GM18907 (cell line): Measurements from ENCODE around the gene MRPL45.
"Not testable (repeated sequence)": the region's sequence is repeated elsewhere in the genome, so short reads cannot be mapped to it uniquely, and the experiment has no call there.

Source experiments
- ATAC-seq: cut with Tn5 transposase; IDR thresholded peaks from one replicate; pipeline ENCODE4 v1.9.1; 2021; ENCODE audit warnings: mild to moderate bottlenecking, moderate library complexity; ENCODE audit not compliant: unreplicated experiment

The MRPL45 gene

GRCh38 chr17:38296834-38297517, at the start of gene MRPL45:
MRPL45 (plus strand) TSS chr17:38297168; CDS start chr17:38297184, 16 bp downstream.
- peak; percentile 91 for ATAC-seq

- ATAC-seq: not testable (repeated sequence)
Observed at GRCh38 chr17:38253191-38253590, 43.8 kb upstream of the MRPL45 start.

DNA sequence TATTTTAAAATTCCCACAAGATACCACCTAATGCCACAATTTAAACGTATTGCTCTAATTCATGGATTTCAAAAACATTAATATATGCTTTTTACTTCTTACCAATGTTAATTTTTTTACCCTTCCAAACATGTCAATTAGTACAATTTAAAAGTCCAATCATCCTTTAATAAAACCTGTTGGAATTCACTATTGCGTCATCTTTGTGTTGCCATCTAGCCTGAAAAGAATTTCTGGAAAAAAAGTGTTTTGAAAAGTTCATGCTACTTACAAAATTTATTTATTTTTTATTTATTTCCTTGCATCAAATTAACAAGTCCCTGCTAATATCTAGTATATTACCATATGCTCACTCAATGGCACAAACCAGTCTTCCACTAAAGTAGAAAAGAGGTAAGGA, 42.6 kb upstream of the MRPL45 start:
- ATAC-seq: not testable (repeated sequence)

GRCh38 chr17:38257013-38257621, 39.9 kb upstream of the MRPL45 start:
- ATAC-seq: peak; percentile 75

DNA sequence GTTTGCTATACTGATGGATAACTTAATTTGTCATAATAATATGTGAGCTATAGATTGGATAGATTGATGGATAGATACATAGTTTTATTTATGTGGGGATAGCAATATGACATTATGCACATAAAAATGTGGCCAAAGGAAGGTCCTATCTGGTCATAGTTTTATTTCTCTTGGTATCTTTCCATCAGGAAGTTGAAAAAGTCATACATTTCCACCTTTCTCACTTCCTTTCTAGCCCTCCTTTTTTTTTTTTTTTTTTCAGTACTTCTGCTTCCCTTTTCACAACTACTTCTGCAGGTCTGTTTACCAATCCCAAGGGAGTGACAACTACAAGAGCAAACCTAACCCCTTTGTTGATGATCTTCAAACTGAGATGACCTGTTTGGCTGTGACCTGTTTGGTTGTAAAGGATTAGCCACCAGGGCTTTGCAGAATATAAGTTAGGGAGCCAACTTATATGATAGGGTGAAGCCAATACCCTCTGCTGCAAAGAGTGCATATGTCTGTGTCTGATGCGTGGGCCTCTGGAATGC, 30.9 kb upstream of the MRPL45 start:
- not testable (repeated sequence) for ATAC-seq

DNA sequence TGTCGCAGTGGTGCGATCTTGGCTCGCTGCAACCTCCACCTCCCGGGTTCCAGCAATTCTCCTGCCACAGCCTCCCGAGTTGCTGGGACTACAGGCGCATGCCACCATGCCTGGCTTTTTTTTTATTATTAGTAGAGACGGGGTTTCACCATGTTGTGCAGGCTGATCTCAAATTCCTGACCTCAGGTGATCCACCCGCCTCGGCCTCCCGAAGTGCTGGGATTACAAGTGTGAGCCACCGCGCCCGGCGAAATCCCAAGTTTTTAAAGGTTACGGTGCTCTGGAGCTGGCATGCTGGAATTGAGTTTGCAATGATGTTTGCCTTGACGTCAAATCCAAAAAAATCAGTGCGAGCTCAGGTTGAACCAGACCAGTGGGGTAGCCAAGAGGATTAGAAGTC, 30.4 kb upstream of the MRPL45 start:
- ATAC-seq: not testable (repeated sequence)

DNA sequence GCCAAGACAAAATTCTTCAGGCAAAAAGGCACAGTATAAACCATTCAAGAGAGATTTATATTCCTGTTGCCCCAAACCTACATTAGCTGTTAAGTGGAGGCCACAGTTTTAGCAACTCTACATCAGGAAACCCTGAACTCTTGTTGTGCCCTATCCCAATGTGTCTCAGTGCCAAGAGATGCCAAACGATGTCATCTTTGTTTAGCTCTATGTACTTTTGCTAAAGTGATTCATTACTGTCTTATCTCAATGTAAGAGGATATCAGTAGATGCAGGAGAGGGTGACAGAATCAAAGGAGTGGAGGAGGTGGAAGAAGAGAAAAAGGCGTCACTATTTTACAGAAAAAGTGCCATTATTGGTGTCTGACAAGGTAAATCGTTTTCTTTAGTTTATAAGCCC, 28.8 kb upstream of the MRPL45 start:
- not testable (repeated sequence) for ATAC-seq

DNA sequence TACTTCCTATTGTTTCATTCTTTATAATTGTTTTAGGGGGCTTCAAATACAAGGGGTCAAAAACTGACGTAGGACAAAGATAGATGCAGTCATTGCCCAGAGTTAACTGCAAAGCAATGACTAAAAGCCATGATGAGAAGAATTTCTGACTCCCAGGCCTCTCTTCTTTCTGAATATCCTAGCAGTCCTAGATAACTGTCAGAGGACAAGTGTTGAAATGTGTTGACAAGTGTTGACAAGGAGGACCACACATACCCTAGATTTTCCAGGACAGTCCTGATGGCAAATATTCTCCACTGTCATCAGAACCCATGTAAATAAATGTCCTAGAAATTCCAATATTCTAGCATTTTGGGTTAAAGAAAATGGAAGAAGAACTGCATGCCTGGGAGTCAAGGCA, 27.9 kb upstream of the MRPL45 start:
- not testable (repeated sequence) for ATAC-seq

DNA sequence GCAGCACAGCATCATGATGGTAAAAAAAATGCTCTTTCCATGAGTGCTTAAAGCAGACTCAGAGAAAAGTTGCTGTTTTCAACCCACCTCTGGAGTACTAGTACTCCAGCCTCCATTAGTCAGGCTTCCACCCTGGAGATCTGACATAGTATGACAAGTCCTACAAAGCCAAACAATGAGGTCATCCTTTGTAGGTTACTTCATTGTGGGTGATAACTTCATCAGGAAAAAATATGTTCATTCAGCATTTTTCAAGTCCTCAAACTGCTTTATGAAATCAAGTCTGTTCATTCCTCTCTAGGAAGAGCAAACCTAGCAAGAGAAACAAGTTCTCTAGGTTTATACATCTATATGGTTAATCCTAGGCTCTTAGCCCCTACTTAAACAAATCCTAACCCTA, 27.4 kb upstream of the MRPL45 start:
- ATAC-seq: not testable (repeated sequence)

DNA sequence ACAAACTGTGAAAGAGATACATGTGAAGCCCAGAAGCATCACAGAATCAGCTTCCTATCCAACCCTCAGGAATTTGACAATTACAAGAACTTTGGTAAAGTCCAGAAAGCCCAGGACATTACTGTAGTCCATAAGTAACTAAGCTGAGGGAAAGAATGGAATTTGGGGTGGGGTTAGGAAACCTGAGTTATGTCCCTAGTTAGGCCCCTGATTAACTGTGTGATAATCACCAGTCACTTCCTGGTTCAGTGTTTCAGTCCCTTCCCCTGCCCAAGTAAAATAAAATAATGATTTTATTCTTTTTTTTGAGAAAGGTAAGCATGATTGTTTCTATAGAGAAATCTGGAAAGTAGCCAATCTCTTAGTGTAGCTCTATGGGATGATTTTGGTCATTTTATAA, 11.0 kb upstream of the MRPL45 start:
- ATAC-seq: not testable (repeated sequence)

DNA sequence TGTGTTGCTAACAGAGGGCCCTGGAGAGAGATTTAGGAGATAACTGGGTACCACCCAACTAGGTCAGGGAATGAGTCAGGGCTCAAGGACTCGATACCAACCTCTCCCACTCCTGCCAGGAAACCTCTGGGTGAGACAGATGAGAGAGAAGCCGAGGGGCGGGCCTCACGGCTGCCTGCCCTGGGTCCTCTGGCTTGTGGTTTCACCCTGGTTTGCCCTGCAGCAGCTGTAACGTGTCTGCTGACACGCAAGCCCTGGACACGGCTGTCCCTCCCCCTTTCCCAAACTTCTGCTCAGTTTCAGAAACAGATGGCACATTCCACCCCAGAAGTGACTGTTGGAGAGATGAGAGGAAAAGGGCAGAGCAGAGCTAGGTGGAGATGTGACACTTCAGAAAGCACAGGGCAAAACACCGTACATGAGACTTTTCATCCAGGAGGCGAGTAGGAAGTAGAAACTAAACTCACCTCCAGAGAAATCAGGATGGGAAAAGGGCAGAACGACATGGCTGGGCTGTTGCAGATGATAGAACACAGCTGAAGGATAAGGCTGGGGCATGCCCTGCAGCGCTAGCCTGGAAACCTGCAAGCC, 10.4 kb upstream of the MRPL45 start:
- ATAC-seq: peak; percentile 64

GRCh38 chr17:38288217-38288827, 8.6 kb upstream of the MRPL45 start:
- not testable (repeated sequence) for ATAC-seq

DNA sequence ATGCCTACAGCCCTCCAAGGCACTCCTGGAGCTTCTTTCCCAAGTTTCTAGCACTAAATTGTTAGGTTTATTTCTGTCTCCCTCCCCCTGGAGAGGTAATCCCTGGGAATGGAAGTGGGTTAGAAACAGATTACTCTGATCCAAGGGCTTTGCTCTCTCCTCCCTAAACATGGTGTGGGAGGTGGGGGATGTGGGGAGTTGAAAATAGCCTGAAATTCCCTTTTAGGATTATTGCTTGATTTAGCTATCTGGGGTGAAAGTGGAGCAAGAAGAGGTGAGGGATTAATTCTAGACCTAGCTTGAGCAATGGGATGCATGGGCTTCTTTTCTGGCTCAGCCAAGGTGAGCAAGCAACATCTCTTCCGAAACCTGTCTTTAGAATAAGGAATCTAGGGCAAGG, 7.2 kb upstream of the MRPL45 start:
- ATAC-seq: not testable (repeated sequence)

DNA sequence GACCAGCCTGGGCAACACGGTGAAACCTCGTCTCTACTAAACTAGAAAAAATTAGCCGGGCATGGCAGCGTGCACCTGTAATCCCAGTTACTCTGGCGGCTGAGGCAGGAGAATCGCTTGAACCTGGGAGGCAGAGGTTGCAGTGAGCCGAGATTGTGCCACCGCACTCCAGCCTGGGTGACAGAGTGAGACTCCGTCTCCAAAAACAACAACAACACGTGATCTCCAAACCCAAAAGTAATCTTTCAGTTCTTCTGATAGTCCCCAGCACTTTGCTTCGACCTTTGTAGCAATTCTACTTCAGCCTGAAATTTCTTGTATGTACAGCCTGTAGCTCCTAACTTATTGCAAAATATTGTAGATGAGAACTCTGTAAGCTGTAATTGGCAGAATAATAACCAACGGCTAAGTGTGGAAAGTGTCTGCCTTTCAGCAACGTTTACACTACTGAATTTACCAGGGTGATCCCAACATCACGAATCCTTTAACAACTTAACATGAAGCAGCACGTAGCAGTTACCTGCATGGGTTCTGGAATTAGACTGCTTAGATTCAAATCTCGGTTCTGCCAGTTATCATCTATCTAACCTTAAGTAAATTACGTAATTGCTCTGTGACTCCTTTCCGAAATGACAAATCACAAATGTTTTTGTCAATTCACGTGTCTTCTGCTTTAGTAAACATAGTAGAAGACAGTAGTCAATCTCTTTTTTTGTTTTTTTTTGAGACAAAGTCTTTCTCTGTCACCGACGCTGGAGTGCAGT, 1.2 kb upstream of the MRPL45 start:
- not testable (repeated sequence) for ATAC-seq

GRCh38 chr17:38315497-38315896, 18.5 kb downstream of the MRPL45 start:
- ATAC-seq: no peak

DNA sequence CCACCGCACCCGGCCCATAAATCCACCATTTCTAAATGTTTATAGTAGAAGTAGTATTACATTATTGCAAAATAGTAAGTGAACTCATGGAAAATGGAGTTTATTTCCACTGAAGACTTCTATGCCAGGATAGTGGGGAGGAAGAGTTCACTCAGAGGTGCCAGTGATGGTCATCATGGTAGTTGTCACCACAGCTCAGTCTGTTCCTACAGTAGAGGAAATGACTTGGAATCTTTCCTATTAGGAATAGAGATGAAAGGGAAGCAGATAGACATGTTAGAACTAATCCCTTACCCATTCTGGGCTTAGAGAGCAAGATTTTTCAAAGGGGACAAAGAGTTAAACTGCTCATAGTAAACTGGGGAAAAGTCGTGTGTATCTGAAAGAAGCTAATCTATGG, 20.1 kb downstream of the MRPL45 start:
- ATAC-seq: no peak

- ATAC-seq: no peak
Observed at GRCh38 chr17:38320482-38320881, 23.5 kb downstream of the MRPL45 start.

GRCh38 chr17:38322156-38322779, 25.3 kb downstream of the MRPL45 start:
- no peak for ATAC-seq

DNA sequence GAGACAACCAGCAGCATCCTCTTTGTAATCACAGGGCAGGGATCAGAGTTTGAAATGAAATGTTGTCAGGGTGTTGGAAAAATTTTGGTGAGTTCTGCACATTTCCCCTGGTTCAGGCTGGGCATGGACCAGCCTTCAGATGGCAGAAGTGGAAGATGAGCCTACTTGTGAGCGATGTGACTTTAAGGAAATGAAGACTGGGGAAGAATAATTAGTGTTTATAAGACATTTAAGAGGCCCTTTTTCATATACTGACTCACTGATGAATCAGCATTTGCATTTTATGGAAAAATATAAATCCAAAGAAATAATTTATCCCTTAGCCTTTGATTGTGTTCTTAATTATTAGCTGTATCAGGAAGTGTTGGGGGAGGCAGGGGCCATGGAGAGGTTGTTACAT, 25.9 kb downstream of the MRPL45 start:
- ATAC-seq: no peak

DNA sequence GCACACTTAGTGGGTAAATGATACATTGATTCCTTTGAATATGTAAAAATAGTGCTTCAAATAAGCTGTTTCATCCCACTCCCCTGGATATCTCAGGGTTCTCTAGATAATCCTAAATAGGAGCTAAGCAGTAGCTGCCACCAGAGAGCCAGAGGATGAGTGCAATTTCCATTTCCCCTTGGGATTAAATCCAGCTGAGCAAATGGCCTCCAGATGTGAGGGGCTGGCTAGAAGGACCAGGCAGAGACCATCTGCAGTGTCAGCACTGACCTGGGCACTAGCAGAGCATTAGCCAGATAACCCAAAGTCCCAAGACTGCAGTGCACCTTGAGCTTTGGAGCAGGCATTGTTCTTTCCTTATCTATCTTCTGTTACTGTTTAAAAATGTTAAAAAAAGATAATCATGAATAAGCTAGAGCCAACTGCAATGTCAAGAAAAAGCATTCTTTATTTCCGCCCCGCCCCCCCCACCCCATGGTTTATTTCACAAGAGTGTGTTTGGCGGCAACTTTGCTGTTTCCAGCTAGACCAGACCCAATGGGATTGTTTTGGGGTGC, 27.3 kb downstream of the MRPL45 start:
- no peak for ATAC-seq
